HG03460 (cell line): ENCODE measurements around the gene TMEM220.
"Not testable (repeated sequence)": the region's sequence is repeated elsewhere in the genome, so short reads cannot be mapped to it uniquely, and the experiment has no call there.

ENCODE experiments used
- ATAC-seq: cut with Tn5 transposase; IDR thresholded peaks from one replicate; pipeline ENCODE4 v1.9.1; 2021; ENCODE audit not compliant: unreplicated experiment

TMEM220 gene

DNA sequence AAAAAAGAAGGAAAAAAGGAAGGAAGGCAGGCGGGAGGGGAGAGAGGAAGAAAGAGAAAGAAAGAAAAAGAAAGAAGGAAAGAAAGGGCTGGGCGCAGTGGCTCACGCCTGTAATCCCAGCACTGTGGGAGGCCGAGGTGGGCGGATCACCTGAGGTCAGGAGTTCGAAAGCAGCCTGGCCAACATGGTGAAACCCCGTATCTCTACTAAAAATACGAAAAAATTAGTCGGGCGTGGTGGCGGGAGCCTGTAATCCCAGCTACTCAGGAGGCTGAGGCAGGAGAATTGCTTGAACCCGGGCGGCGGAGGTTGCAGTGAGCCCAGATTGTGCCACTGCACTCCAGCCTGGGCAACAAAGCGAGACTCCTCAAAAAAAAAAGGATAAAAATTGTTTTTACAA, 424 bp upstream of the TMEM220 start:
- not testable (repeated sequence) for ATAC-seq

- no peak for ATAC-seq
These were observed 1.4 kb downstream of the TMEM220 start for GRCh38 chr17:10728331-10728892.

DNA sequence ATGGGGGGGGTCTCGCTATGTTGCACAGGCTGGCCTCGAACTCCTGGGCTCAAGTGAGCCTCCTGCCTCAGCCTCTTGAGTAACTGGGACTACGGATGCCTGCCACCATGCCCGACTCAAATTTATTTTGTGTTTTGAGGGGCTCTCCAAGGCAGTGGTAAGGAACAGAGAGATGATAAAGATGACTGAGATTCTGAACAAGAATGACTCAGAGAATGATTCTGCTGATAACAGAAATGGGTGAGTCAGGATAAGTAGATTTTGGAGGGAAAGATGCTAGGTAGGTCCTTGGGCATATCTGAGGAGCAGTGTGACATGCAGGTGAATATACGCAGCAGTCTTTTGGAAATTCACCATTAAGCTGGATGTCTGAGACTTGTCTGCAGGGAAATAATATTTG, 2.6 kb downstream of the TMEM220 start:
- ATAC-seq, result no peak

DNA sequence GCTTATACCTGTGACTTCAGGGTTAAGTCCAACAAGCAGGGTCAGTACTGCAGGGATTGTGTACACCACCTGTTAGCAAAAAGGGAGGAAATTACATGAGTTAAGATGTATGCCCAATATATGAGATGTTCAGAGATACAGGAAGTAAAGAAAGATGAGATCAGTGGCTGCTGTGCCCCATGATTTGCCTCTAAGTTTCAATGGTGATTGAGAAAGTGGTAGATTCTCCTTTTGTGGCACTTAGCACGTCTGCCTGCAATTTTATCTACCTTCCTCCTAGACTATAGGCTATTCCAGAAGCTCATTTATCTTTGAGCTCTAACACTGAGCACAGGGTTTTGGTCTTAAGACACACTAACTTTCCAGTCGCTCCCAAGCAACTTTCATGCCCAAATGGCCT, 3.6 kb downstream of the TMEM220 start:
- ATAC-seq, result no peak

DNA sequence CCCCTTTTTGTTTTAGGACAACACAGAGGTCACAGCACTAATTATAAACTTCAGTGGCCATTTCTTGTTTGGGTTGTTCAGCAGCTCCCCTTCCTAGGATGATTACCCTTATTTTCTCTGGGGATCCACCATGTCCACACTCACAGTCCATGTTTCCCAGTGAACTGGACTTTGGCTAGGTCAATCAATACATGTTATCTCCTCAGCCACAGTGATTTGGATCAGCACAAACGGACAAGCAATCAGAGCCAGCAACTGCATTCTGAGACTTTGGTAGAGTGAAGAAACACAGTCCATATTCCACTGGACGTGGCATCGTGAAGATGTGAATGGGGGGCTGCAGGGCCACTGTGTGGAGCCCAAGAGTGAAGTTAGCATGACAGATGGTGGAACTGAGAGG, 4.6 kb downstream of the TMEM220 start:
- no peak for ATAC-seq

- ATAC-seq, result no peak
These were observed 5.2 kb downstream of the TMEM220 start for GRCh38 chr17:10724546-10725195.

DNA sequence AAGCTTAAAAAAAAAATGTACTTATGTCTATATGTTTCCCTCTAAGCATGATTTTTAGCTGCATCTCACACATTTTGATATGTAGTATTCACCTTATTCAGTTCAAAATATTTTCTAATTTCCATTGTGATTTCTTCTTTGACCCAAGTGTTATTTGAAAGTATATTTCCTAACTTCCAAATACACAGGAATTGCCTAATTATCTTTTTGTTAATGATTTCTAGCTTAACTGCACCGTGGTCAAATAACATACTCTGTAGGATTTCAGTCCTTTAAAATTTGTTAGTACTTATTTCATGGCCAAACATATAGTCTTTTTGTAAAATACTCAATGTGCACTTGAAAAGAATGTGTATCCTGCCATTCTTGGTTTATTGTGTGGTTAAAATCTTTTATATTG, 11.3 kb downstream of the TMEM220 start:
- no peak for ATAC-seq

GRCh38 chr17:10716218-10716617, 13.6 kb downstream of the TMEM220 start:
- no peak for ATAC-seq

GRCh38 chr17:10713318-10713717, 16.5 kb downstream of the TMEM220 start:
- ATAC-seq, result no peak

GRCh38 chr17:10705727-10706126, 24.1 kb downstream of the TMEM220 start:
- ATAC-seq, result no peak

- no peak for ATAC-seq
These were observed 27.2 kb downstream of the TMEM220 start for GRCh38 chr17:10702574-10702973.

- no peak for ATAC-seq
These were observed 30.0 kb downstream of the TMEM220 start for GRCh38 chr17:10699856-10700255.

- no peak for ATAC-seq
These were observed 31.6 kb downstream of the TMEM220 start for GRCh38 chr17:10698096-10698818.

DNA sequence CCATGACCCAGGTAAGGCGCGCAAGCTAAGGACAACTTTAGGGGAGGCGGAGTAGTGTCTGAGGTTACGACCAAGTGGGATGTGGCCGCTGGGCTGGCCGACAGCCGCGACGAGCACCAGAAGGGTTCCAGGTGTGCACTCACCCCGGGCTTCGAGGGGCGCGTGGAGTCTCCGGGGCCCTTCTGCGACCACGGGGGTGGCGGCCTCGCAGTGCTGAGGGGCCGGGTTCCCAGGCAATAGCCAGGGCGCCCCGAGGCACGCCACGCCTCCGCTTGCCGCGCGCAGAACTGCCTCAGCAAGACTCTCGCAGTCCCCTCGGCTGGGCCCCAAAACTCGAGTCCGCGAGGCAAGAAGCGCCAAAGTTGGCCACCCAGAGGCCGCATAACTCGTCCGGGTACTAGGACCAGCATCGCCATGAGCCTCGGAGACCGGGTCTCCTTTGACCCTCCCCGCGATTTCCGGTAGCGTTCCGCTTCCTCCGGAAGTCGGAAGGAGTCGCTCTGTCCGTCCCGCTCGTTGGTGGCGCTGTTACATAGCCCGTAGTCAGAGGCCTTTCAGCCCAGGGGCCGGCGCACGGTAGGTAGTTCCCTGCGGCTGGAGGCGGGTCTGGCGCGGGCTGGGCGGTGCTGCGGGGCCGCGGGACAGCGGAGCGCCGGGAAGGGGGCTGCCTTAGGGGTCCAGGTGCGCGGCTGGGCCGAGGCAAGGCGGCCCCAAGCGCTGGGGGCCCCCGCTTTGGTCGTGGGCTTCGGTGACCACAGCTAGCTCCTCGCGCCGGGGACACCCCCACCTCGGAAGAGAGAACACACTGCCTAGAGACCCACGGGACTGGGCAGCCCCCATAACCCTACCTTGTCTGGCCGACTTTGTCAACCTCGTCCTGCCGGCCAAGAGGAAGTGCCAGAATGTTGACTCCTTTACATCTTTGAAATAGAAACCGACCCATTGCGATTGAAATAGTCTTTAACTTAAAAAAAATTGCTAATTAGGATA, 32.4 kb downstream of the TMEM220 start, which contains the start of the genes ADPRM and SCO1:
Gene ADPRM (plus strand): TSS at position 503 of the 990 bp plus-strand sequence. CDS start 7,333 bp downstream, outside the sequence.
Gene SCO1 (minus strand): TSS at position 442 of the 990 bp plus-strand sequence. CDS start 26 bp downstream, at position 416.
- ATAC-seq, result peak; percentile 81

DNA sequence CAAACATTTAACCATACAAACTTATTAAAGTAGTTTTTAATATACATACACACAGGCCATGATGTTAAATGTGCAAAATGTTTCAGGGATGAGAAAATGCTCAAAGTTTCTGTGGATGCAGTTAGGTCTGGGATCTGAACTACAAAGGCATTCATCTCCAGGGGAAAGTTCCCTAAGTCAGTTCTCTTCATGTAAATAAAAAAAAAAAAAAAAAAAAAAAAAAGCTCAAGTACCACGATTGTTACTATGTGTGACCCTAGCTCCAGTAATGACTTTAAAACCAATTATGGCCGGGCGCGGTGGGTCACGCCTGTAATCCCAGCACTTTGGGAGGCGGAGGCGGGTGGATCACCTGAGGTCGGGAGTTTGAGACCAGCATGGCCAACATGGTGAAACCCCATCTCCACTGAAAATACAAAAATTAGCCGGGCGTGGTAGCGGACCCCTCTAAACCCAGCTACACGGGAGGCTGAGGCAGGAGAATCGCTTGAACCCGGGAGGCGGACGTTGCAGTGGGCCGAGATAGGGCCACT, 33.9 kb downstream of the TMEM220 start:
- not testable (repeated sequence) for ATAC-seq

- no peak for ATAC-seq
These were observed 42.3 kb downstream of the TMEM220 start for GRCh38 chr17:10687499-10687898.

- ATAC-seq, result no peak
These were observed 46.0 kb downstream of the TMEM220 start for GRCh38 chr17:10683853-10684252.

GRCh38 chr17:10681866-10682446, 47.9 kb downstream of the TMEM220 start:
- no peak for ATAC-seq

DNA sequence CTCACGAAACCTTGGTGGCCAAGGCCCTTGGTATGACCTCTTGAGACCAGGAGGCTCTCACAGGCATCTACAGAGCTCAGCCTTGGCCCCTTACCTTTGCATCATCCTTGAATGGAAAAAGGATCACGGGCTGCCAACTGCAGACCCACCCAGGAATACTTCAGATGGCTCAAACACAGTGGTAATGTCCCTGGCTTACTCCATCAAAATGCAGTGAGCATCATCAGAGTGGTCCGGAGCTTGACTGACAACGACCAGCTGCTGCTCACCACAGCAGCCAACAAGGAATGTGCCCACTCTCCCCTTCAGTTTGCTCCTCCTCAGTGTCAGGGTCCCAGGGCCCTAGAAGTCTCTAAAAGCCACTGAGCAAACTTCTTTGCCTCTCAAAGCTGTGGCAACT, 55.1 kb downstream of the TMEM220 start:
- no peak for ATAC-seq

DNA sequence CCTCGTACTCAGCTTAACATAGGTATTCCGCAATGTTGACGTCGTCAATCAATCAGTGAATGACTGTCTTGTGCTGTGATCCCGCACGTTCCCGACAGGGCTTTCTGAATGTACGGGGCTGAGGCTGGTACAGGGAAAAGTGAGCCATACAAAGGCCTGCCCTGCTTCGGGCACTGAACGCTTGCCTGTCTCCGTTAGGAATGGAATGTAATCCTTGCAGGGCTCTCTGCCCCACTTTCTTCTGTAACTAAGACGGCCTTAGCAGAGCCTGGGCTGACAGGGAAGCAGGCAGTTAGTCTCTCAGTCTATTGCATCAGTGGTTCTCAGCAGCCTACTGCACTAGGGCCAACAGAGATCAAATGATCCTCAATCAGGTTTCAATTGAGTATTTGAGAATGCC, 56.5 kb downstream of the TMEM220 start:
- no peak for ATAC-seq
